Body of pancreas (tissue), 4 donors: ENCODE measurements around the gene HAPLN3.

Experiments
- CTCF ChIP-seq, 7 experiments: fragments of 450-650 bp in 4 of 7; fragments of 200-600 bp in 3 of 7; sonication (generic) in 3 of 7; IDR thresholded peaks; one replicate each; pipeline ENCODE4 v1.5.1; 2016 to 2019; ENCODE audit warnings: antibody characterized with exemption in 7 of 7
- POLR2A ChIP-seq, 3 donors: fragments of 450-650 bp; IDR thresholded peaks; one replicate each; pipeline ENCODE4 v1.6.1; 2016; ENCODE audit warnings: antibody characterized with exemption in 3 of 3, mild to moderate bottlenecking in 2 of 3

- TF ChIP-seq CTCF (IDR thresholded peaks at IDR 0.05) = no peak
- TF ChIP-seq POLR2A (IDR thresholded peaks at IDR 0.05) = no peak
Observed at GRCh38 chr15:88920186-88920891, 25.0 kb upstream of the HAPLN3 start.
